Esophagus squamous epithelium (tissue), 5 donors: ENCODE measurements around the gene ZNF219. TPM values are rescaled to one million over a fixed set of nuclear protein-coding genes. Genes with fewer than 3 reads are reported as not detected.

Experiments
- DNase-seq: peaks from one replicate; lab custom pipeline; 2025; lab: John Stamatoyannopoulos, UW
- H3K27ac ChIP-seq, 4 donors: fragments of 200-600 bp; sonication (generic); one replicate each; pipeline ENCODE4 v1.5.1; 2016 to 2019; ENCODE audit warnings: mild to moderate bottlenecking in 1 of 4
- H3K27me3 ChIP-seq, 4 donors: fragments of 200-600 bp; sonication (generic); 1 replicate in 3 of 4; 2 replicates in 1 of 4; pipeline versions ENCODE4 v1.5.1 to v1.6.0; 2017 to 2021; ENCODE audit warnings: antibody characterized with exemption in 1 of 4
- H3K36me3 ChIP-seq, 3 donors: fragments of 200-600 bp; sonication (generic); one replicate each; pipeline ENCODE4 v1.5.1; 2016 to 2019
- H3K4me1 ChIP-seq, 3 donors: fragments of 200-600 bp; sonication (generic); one replicate each; pipeline ENCODE4 v1.5.1; 2017 to 2019
- H3K4me3 ChIP-seq, 4 donors: fragments of 200-600 bp; sonication (generic); 1 replicate in 3 of 4; 2 replicates in 1 of 4; pipeline ENCODE4 v1.5.1; 2016 to 2019; ENCODE audit warnings: mild to moderate bottlenecking in 2 of 4, moderate library complexity in 1 of 4
- H3K9me3 ChIP-seq, 3 donors: fragments of 200-600 bp; sonication (generic); one replicate each; pipeline ENCODE4 v1.5.1; 2016 to 2019
- POLR2A ChIP-seq, 4 donors: fragments of 450-650 bp; IDR thresholded peaks; one replicate each; pipeline ENCODE4 v1.6.1; 2017; ENCODE audit warnings: antibody characterized with exemption in 4 of 4, mild to moderate bottlenecking in 4 of 4, moderate library complexity in 3 of 4
- WGBS, 2 donors: methylation state at CpG; one replicate each; pipeline ENCODE4 v1.1.5; 2018; 5-methylcytosine and 5-hydroxymethylcytosine counted together
- intact Hi-C: fragments of 100-400 bp; cut with DNase I; formaldehyde crosslinking; loops from one replicate; pipeline ENCODE4 v1.15.0; 2022
- total RNA-seq, 4 donors: library from RNA; depleted of rRNA; stranded (reverse); fragments of >200 nt; gene quantifications; one replicate each; pipeline ENCODE4 v1.1.0, GENCODE V29; 2016
- TF ChIP-seq, protein P1 (sequence below), 6 experiments: fragments of 450-650 bp in 4 of 6; fragments of 200-600 bp in 2 of 6; sonication (generic) in 2 of 6; IDR thresholded peaks; one replicate each; pipeline ENCODE4 v1.5.1; 2016 to 2019; ENCODE audit warnings: antibody characterized with exemption in 6 of 6, mild to moderate bottlenecking in 4 of 6, moderate library complexity in 4 of 6
- donor health status: DM: yes; HTN: yes; CAD: no.

Gene ZNF219
- total RNA-seq, 4 donors from 2014 or later: 47.1 to 68.3 (median 61.3) TPM

DNA sequence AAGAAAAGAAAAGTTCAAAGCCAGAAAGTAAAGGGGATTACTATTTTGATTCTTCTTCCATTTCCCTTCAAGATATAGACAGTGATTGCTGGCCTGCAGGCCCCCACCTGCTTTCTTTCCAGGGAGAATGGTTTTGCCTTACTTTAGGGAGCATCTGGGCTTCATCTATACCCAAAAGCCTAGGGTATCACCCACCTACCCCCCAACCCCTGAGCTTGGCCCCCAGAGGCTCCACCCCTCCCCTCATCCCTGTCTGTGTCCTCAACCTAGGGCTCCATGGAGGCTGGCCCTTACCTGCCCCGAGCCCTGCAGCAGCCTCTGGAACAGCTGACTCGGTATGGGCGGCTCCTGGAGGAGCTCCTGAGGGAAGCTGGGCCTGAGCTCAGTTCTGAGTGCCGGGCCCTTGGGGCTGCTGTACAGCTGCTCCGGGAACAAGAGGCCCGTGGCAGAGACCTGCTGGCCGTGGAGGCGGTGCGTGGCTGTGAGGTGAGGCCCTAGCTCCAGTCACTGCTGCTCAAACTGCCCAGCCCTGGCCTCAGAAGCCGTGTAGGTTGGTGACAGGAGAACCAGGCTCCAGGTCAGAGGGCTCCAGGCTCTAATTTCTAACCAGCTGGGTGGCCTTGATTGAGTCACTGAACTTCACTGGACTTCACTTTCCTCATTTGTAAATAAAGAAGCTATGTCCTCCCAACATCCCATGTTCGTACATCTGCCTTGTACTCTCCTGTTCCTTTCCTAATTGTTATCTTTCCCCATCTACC lies 14.7 kb downstream of the ZNF219 start:
- TF ChIP-seq POLR2A (IDR thresholded peaks at IDR 0.05): no peak
- TF ChIP-seq, protein P1, sequence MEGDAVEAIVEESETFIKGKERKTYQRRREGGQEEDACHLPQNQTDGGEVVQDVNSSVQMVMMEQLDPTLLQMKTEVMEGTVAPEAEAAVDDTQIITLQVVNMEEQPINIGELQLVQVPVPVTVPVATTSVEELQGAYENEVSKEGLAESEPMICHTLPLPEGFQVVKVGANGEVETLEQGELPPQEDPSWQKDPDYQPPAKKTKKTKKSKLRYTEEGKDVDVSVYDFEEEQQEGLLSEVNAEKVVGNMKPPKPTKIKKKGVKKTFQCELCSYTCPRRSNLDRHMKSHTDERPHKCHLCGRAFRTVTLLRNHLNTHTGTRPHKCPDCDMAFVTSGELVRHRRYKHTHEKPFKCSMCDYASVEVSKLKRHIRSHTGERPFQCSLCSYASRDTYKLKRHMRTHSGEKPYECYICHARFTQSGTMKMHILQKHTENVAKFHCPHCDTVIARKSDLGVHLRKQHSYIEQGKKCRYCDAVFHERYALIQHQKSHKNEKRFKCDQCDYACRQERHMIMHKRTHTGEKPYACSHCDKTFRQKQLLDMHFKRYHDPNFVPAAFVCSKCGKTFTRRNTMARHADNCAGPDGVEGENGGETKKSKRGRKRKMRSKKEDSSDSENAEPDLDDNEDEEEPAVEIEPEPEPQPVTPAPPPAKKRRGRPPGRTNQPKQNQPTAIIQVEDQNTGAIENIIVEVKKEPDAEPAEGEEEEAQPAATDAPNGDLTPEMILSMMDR (IDR thresholded peaks at IDR 0.05): no peak
- Histone ChIP-seq H3K36me3 (peaks cover 0 to 80% (median 5%) of the 10 kb centered on the region in 3 donors), H3K4me3 (no peak overlapping the region), H3K27me3 (no peaks in the 10 kb centered on the region), H3K27ac (no peak overlapping the region), H3K4me1 (peaks cover 0 to 28% (median 6%) of the 10 kb centered on the region in 3 donors), H3K9me3 (no peaks in the 10 kb centered on the region)
- 90 to 92% methylated on average over 2 to 6 of the region's 11 CpGs for WGBS, 2 donors
- intact Hi-C loops: no loop called here
- DNase-seq: no peak

DNA sequence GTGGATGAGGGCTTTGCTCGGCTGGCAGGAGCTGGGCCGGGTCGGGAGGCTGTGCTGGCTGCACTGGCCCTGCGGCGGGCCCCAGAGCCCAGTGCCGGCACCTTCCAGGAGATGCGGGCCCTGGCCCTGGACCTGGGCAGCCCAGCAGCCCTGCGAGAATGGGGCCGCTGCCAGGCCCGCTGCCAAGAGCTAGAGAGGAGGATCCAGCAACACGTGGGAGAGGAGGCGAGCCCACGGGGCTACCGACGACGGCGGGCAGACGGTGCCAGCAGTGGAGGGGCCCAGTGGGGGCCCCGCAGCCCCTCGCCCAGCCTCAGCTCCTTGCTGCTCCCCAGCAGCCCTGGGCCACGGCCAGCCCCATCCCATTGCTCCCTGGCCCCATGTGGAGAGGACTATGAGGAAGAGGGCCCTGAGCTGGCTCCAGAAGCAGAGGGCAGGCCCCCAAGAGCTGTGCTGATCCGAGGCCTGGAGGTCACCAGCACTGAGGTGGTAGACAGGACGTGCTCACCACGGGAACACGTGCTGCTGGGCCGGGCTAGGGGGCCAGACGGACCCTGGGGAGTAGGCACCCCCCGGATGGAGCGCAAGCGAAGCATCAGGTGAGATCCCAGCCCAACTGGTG lies 16.8 kb downstream of the ZNF219 start:
- intact Hi-C loops: no loop called here
- Histone ChIP-seq H3K9me3 (no peaks in the 10 kb centered on the region), H3K27ac (no peak overlapping the region), H3K36me3 (peaks cover 4 to 81% (median 6%) of the 10 kb centered on the region in 3 donors), H3K4me1 (peaks cover 0 to 15% (median 3%) of the 10 kb centered on the region in 3 donors), H3K27me3 (no peaks in the 10 kb centered on the region), H3K4me3 (no peak overlapping the region)
- DNase-seq: no peak
- TF ChIP-seq, protein P1 (IDR thresholded peaks at IDR 0.05): no peak
- no peak for TF ChIP-seq POLR2A (IDR thresholded peaks at IDR 0.05)
- 89% methylated on average over 7 of the region's 30 CpGs; no CpG with 5 or more reads in 1 of the 2 donors for WGBS, 2 donors

DNA sequence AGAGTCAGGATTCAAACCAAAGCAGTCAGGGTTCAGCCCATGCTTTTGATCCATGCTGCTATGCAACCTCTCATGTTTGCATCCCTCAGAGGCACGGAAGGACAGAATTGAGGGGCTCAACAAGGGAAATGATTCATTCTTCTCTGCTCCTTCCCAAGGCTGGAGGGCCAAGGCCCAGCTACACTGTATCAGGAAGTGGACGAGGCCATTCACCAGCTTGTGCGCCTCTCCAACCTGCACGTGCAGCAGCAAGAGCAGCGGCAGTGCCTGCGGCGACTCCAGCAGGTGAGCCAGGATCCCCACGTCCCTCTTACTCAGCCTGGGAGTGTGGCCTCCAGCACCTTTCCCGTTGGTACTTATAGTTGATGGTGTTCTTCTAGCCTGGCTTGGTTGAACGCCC lies 19.7 kb downstream of the ZNF219 start:
- Histone ChIP-seq H3K27me3 (no peaks in the 10 kb centered on the region), H3K27ac (no peak overlapping the region), H3K4me3 (no peak overlapping the region), H3K36me3 (peaks cover 4 to 96% (median 11%) of the 10 kb centered on the region in 3 donors), H3K4me1 (no peaks in the 10 kb centered on the region), H3K9me3 (no peaks in the 10 kb centered on the region)
- TF ChIP-seq POLR2A (IDR thresholded peaks at IDR 0.05): no peak
- TF ChIP-seq, protein P1 (IDR thresholded peaks at IDR 0.05): no peak
- intact Hi-C loops: no loop called here
- no peak for DNase-seq
- 65 to 74% methylated on average over 9 of the region's 10 CpGs for WGBS, 2 donors

DNA sequence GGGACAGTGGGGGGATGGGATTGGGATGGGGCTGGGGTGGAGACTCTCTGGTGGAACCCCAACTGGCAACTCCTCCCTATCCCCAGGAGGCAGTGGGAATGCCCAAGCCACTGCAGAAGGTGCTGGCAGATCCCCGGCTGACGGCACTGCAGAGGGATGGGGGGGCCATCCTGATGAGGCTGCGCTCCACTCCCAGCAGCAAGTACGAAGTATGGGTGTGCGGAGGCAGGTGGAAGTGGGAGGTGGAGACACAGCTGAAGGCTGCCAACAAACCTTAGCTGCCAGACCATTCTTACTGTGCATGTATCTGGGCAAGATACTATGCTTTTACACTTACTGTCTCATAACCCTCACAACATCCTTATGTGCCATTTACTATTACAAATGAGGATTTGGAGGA lies 20.2 kb downstream of the ZNF219 start:
- Histone ChIP-seq H3K36me3 (peaks cover 4 to 94% (median 11%) of the 10 kb centered on the region in 3 donors), H3K27ac (no peak overlapping the region), H3K4me3 (no peak overlapping the region), H3K27me3 (no peaks in the 10 kb centered on the region), H3K4me1 (no peaks in the 10 kb centered on the region), H3K9me3 (no peaks in the 10 kb centered on the region)
- no peak for DNase-seq
- WGBS, 2 donors: 90 to 100% methylated on average over 1 to 5 of the region's 5 CpGs
- no peak for TF ChIP-seq POLR2A (IDR thresholded peaks at IDR 0.05)
- TF ChIP-seq, protein P1 (IDR thresholded peaks at IDR 0.05): no peak
- intact Hi-C loops: no loop called here

DNA sequence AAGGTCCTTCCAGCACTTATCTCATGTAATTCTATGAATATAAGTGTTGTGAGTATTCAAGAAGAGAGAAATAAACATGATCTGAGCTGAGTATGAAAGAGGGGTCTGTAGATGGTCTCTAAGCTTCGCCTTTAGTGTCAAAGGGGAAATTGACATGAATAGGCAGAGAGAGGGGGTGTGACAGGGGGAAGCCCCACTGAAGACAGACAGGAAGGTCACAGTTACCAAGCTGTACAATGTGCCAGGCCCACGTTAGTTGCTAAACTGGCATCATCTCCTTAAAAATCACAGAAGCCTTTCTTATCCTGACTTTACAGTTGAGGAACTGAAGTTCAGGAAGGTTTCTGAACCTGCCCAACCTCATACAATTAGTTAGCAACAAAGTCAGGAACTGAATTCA lies 20.8 kb downstream of the ZNF219 start:
- Histone ChIP-seq H3K4me3 (no peak overlapping the region), H3K27me3 (no peaks in the 10 kb centered on the region), H3K9me3 (no peaks in the 10 kb centered on the region), H3K27ac (no peak overlapping the region), H3K4me1 (peaks cover 0 to 4% (median 0%) of the 10 kb centered on the region in 3 donors), H3K36me3 (peaks cover 4 to 90% (median 11%) of the 10 kb centered on the region in 3 donors)
- intact Hi-C loops: no loop called here
- TF ChIP-seq POLR2A (IDR thresholded peaks at IDR 0.05): no peak
- TF ChIP-seq, protein P1 (IDR thresholded peaks at IDR 0.05): no peak
- WGBS, 2 donors: 68 to 78% methylated on average over 2 of the region's 2 CpGs
- no peak for DNase-seq
